Activated naive CD4-positive, alpha-beta T cell treated with anti-CD3 and anti-CD28 coated beads, Interleukin-2, amount 50 U/mL, for 24 hours (primary cell): ENCODE measurements around the gene CACNA2D4.
"Not testable (repeated sequence)": the region's sequence is repeated elsewhere in the genome, so short reads cannot be mapped to it uniquely, and the experiment has no call there.

Experiments
- H3K27ac Mint-ChIP-seq: one replicate; pipeline ENCODE4 v1.8.0; 2021; ENCODE audit warnings: mild to moderate bottlenecking, mixed read lengths
- H3K27me3 Mint-ChIP-seq: one replicate; pipeline ENCODE4 v1.8.0; 2021; ENCODE audit warnings: mixed read lengths
- H3K36me3 Mint-ChIP-seq: one replicate; pipeline ENCODE4 v1.8.0; 2021; ENCODE audit warnings: mixed read lengths
- H3K4me1 Mint-ChIP-seq: one replicate; pipeline ENCODE4 v1.8.0; 2021; ENCODE audit warnings: mixed read lengths
- H3K4me3 Mint-ChIP-seq: one replicate; pipeline ENCODE4 v1.8.0; 2021; ENCODE audit warnings: mild to moderate bottlenecking, mixed read lengths
- H3K9me3 Mint-ChIP-seq: one replicate; pipeline ENCODE4 v1.8.0; 2021; ENCODE audit warnings: mixed read lengths

The CACNA2D4 gene

DNA sequence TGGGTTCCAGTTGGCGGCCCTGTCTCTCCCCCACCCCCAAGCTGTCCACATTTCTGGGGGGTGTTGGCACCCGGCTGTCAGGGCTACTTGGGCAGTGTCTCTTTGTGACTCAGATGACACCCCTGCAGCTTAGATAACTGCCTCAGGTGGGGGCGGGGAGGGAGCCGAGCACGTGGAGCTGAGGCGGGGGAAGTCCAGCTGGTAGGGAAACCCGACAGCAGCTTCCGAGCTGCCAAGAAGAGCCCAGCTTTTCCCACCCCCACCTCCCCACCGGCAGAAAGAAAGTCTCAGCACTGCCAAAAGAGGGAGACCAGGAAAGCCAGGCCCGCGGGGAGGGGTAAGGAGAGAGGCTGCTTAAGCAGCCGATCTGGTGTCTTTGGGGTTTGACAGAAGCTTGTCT, 96.6 kb downstream of the CACNA2D4 start:
- Mint-ChIP-seq H3K27me3 (peaks cover 9% of the 10 kb centered on the region), H3K36me3 (no peaks in the 10 kb centered on the region), H3K9me3 (no peaks in the 10 kb centered on the region), H3K4me1 (peaks cover 3% of the 10 kb centered on the region), H3K27ac (no peak overlapping the region), H3K4me3 (no peak overlapping the region)

DNA sequence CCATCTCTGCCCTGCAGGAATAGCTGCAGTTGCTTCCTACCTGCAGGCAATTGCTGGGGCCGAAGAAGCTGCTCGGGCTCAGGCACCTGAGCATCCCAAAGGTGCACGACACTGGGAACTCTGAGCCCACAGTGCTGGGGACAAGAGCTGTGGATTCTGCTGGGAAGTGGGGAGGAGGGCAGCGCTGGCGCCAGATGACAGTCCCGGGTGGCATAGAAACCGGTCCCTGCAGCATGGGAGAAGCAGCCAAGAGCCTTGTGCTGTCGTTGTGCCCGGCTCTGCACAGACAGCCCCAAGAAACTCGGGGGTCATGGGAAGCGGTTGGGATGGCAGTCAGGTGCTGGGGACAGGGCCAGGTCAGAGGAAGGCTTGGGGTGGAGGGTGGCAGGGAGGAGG, 97.6 kb downstream of the CACNA2D4 start:
- H3K27me3 Mint-ChIP-seq, result peaks cover 9% of the 10 kb centered on the region
- H3K4me1 Mint-ChIP-seq, result peaks cover 3% of the 10 kb centered on the region
- no peak overlapping the region for H3K27ac Mint-ChIP-seq
- no peak overlapping the region for H3K4me3 Mint-ChIP-seq
- H3K36me3 Mint-ChIP-seq, result no peaks in the 10 kb centered on the region
- H3K9me3 Mint-ChIP-seq, result no peaks in the 10 kb centered on the region

DNA sequence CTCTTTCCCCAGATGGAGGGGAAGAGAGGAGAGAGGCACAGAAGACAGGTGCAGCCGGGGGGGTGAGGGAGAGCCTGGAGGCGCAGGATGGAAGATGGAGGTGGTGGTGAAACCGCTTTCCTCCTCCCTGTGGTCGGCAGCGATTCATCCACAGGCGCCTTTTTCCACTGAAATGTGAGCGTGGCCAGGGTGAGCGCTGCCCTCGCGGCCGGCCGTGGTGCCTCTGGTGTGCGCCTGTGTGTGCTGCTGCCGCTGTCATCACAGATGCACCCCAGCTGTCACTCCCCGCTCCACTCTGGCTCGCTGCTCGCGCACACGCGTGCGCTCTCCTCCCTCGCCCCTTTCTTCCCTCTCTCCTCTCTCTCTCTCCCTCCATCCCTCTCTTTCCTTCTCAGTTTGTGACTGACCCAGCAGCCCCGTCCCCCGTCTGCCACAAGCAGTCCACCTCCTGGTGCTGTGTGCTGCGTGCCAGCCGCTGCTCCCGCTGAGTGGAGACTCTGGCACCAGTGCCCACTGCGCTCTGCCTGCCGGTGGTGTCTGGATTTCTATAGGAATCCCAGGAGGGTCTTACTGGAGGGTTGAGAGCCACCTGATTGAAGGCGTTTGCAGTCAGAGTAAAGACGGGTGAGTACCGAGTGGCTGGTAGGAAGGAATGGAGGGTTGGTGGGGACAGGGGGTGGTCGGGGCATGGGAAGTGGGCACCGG, 98.1 kb downstream of the CACNA2D4 start, which contains the start of gene LRTM2:
LRTM2 (plus strand) TSS at position 375 of the 705 bp plus-strand sequence. CDS start 7,584 bp downstream, outside the sequence.
- Mint-ChIP-seq H3K9me3 (no peaks in the 10 kb centered on the region), H3K36me3 (no peaks in the 10 kb centered on the region), H3K4me3 (no peak within 1 kb of the TSS), H3K27me3 (peaks cover 9% of the 10 kb centered on the region), H3K27ac (no peak within 1 kb of the TSS), H3K4me1 (peaks cover 3% of the 10 kb centered on the region)

DNA sequence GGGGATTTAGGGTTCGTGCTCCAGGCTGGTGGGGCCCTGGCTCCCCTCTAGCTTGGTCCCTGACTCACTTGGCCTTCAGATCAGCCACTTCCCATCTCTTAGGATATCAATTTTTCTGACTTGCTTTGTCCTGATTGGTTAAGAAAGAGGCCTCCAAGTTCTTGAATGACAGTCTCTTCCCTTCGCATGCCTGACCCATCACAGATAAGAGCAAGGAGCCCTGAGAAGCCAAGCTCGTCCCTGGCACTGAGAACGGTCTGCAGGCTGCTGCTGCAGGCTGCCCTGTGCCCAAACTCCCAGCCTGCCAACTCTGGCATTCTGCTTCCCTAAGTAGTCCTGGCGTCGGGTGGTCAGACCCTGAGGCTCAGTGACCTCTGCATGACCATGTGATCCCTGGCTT, 98.9 kb downstream of the CACNA2D4 start:
- H3K27me3 Mint-ChIP-seq, result peaks cover 9% of the 10 kb centered on the region
- no peak overlapping the region for H3K4me3 Mint-ChIP-seq
- no peaks in the 10 kb centered on the region for H3K9me3 Mint-ChIP-seq
- H3K4me1 Mint-ChIP-seq, result peaks cover 3% of the 10 kb centered on the region
- no peaks in the 10 kb centered on the region for H3K36me3 Mint-ChIP-seq
- H3K27ac Mint-ChIP-seq, result no peak overlapping the region

DNA sequence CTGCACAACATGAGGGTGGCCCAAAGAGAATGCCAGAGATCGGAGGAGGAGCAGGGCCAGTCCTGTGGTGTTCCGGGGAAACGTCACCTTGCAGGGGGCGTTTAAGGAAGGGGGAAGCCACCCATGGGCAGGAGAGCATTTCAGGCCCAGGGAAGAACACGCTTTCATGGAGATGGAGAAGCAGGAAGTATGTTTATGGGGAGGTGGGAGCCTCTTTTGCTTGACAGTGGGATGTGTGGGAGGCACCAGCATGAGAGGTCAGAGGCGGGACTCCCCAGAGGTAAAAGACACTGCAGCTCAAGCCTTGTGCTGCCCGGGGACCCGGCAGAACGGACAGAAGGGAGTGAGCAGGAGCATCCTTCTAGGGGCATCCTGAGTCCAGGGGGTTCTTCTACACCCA, 99.4 kb downstream of the CACNA2D4 start:
- no peak overlapping the region for H3K4me3 Mint-ChIP-seq
- no peaks in the 10 kb centered on the region for H3K36me3 Mint-ChIP-seq
- H3K4me1 Mint-ChIP-seq, result peaks cover 3% of the 10 kb centered on the region
- H3K9me3 Mint-ChIP-seq, result no peaks in the 10 kb centered on the region
- no peak overlapping the region for H3K27ac Mint-ChIP-seq
- H3K27me3 Mint-ChIP-seq, result peaks cover 9% of the 10 kb centered on the region

DNA sequence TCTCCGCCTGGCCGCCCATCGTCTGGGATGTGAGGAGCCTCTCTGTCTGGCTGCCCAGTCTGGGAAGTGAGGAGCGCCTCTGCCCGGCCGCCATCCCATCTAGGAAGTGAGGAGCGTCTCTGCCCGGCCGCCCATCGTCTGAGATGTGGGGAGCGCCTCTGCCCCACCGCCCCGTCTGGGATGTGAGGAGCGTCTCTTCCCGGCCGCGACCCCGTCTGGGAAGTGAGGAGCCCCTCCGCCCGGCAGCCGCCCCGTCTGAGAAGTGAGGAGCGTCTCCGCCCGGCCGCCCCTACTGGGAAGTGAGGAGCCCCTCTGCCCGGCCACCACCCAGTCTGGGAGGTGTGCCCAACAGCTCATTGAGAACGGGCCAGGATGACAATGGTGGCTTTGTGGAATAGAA, 100.5 kb downstream of the CACNA2D4 start:
- H3K27me3 Mint-ChIP-seq, H3K36me3 Mint-ChIP-seq, H3K4me3 Mint-ChIP-seq, H3K9me3 Mint-ChIP-seq, H3K4me1 Mint-ChIP-seq, H3K27ac Mint-ChIP-seq: not testable (repeated sequence)

DNA sequence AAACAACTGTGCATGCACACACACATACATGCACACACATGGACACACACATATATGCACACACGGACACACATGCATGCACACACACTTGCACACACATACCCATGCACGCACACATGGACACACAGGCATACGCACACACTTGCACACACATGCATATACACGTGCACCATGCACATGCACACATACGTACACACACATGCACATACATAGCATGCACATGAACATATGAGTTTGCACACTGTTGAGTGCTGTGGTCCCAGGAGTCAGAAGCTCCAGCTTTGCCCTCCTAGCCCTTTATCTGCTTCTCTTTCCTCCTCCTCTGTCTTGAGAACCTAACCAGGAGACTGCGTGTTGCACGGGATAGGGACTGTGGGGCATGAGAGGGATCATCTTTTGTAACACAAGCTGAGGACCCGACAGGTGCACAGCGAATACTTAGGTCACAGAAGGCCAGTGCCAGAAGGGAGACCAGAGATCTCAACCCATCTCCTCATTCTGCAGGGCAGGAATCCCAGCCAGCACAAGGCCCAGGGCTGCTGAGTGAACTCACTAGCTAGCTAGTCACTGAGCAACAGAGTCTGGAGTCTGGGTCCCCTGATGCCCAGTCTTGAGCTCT, 101.6 kb downstream of the CACNA2D4 start:
- H3K4me1 Mint-ChIP-seq, result peaks cover 3% of the 10 kb centered on the region
- no peaks in the 10 kb centered on the region for H3K9me3 Mint-ChIP-seq
- no peak overlapping the region for H3K27ac Mint-ChIP-seq
- no peaks in the 10 kb centered on the region for H3K36me3 Mint-ChIP-seq
- H3K27me3 Mint-ChIP-seq, result peaks cover 7% of the 10 kb centered on the region
- H3K4me3 Mint-ChIP-seq, result no peak overlapping the region

DNA sequence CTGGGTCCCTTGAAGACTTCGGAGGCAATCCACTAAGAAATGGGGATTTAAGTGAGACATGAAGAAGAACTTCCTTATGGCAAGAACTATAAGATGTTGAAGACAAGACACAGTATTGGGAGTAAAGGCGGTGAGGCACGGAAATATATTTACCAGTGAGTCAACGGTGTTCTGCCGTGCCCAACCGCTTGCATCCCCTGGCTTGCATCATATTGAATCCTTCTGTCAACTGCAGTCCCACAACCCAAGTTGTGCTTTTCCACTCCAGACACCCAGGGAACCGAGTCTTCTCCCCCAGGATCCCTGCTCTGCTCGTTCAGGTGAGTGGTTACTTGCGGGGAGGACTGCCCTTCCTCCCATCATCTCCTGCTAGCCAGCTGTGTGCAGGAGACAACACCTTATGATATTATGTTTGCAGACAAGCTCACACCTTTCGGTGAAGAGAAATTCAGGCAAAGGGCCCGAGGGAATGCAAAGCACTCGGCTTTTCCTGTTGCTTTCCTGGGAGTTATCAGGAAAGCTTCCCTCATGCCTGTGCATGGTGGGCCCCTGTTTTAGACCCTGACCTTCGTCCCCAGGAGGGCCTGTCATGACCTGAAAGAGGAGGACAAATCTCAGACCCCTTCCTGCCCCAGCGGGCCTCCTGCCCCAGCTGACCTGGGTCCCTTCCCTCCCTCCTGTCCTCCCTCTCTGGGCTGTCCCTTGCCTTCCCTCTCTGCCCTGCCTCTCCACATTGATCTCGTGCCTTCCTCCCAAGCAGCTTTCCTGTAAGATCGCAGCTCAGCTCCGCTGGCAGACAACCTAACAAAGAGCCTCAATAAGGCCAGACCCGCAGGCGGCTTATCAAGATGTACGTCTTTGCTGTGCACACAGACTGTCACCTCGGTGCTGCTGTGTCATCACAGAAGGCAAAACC, 102.4 kb downstream of the CACNA2D4 start:
- peaks cover 7% of the 10 kb centered on the region for H3K27me3 Mint-ChIP-seq
- H3K27ac Mint-ChIP-seq, result no peak overlapping the region
- H3K9me3 Mint-ChIP-seq, result no peaks in the 10 kb centered on the region
- H3K4me1 Mint-ChIP-seq, result peaks cover 3% of the 10 kb centered on the region
- no peaks in the 10 kb centered on the region for H3K36me3 Mint-ChIP-seq
- no peak overlapping the region for H3K4me3 Mint-ChIP-seq

DNA sequence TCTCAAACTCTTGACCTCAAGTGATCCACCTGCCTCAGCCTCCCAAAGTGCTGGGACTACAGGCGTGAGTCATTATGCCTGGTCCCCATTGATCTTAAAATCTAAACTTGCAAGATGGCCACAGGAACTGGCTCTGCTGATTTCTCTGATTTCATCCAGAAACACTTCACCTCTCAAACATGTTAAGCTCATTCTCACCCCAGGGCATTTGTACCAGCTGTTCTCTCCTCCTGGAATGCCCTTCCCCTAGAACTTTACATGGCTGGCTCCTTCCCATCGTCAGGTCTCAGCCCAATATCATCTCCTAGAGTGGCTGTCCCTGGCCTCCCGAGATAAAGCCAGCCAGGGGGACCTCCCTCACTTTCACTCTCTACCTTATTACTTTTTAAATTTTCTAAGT, 103.3 kb downstream of the CACNA2D4 start:
- H3K9me3 Mint-ChIP-seq, result no peaks in the 10 kb centered on the region
- H3K27ac Mint-ChIP-seq, result no peak overlapping the region
- H3K4me1 Mint-ChIP-seq, result peaks cover 6% of the 10 kb centered on the region
- H3K4me3 Mint-ChIP-seq, result no peak overlapping the region
- no peaks in the 10 kb centered on the region for H3K27me3 Mint-ChIP-seq
- no peaks in the 10 kb centered on the region for H3K36me3 Mint-ChIP-seq

DNA sequence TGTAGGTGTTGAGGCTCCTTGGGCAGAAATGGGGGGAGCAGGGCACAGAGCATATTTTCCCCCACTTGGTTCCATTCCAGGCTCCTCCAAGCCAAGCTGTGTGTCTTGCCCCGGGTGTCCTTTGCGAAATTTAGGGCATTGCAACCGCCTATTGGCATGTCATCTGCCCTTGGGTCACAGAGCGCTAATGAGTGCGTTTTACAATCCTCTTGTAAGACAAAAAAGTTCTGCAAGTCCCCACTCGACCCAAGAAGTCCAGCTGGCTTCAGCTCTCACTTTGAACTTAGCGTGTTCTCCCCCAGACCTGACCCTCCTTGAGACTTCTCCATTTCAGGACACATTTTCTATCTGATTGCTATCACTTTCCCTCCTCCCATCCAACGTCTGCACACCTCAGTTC, 104.2 kb downstream of the CACNA2D4 start:
- H3K36me3 Mint-ChIP-seq, result no peaks in the 10 kb centered on the region
- H3K4me3 Mint-ChIP-seq, result no peak overlapping the region
- no peak overlapping the region for H3K27ac Mint-ChIP-seq
- peaks cover 6% of the 10 kb centered on the region for H3K4me1 Mint-ChIP-seq
- no peaks in the 10 kb centered on the region for H3K27me3 Mint-ChIP-seq
- H3K9me3 Mint-ChIP-seq, result no peaks in the 10 kb centered on the region

DNA sequence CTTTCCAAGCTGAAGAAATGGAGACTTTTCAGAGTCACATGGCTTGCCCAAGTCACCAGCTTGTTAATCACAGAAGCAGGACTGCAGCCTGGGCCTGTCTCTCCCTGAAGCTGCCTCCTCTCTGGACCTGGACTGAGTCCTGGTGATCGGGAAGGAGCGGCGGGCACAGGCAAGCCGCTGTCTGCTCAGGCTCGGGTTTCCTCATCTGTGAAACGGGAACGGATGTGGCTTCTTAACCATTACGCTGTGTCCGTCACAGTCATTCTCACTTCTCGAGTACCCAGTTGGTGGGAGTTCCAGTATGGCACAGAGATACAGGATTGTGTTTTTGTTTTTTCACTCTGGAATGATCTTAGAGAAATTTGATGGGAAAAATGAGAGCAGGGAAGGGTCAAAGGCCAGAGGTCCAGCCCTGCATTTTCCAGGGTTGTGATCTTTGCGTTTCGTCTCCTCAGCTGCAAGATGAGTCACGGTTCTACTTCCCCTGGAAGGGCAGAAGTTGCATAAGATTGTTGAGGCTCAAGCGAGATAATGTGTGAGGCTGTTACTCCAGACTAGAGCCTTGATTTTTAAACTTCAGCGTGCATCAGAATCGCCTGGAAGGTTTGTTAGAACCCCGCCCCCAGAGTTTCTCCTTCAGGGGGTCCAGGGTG, 105.7 kb downstream of the CACNA2D4 start:
- Mint-ChIP-seq H3K27me3 (no peaks in the 10 kb centered on the region), H3K36me3 (no peaks in the 10 kb centered on the region), H3K9me3 (no peaks in the 10 kb centered on the region), H3K4me1 (peaks cover 6% of the 10 kb centered on the region), H3K27ac (no peak overlapping the region), H3K4me3 (no peak overlapping the region)

DNA sequence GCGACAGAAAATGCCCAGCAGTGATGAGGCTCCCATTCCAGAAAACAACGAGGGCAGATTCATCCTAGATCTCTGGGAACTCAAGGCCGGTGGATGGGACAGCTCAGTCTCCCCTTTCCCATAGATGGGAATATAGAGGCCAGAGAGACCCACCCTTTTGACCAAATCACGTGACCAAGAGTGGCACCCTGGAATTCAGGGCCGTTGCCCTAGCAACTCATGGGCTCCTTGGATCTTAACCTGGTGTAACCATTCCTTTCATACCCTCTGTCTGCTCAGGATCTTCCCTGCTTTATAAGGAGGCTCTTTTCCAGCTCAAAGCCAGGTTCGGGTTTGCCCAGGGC, 106.5 kb downstream of the CACNA2D4 start:
- H3K9me3 Mint-ChIP-seq, result no peaks in the 10 kb centered on the region
- no peaks in the 10 kb centered on the region for H3K36me3 Mint-ChIP-seq
- H3K4me3 Mint-ChIP-seq, result peak overlapping the region; percentile 26
- H3K27ac Mint-ChIP-seq, result no peak overlapping the region
- no peaks in the 10 kb centered on the region for H3K27me3 Mint-ChIP-seq
- H3K4me1 Mint-ChIP-seq, result peaks cover 6% of the 10 kb centered on the region

DNA sequence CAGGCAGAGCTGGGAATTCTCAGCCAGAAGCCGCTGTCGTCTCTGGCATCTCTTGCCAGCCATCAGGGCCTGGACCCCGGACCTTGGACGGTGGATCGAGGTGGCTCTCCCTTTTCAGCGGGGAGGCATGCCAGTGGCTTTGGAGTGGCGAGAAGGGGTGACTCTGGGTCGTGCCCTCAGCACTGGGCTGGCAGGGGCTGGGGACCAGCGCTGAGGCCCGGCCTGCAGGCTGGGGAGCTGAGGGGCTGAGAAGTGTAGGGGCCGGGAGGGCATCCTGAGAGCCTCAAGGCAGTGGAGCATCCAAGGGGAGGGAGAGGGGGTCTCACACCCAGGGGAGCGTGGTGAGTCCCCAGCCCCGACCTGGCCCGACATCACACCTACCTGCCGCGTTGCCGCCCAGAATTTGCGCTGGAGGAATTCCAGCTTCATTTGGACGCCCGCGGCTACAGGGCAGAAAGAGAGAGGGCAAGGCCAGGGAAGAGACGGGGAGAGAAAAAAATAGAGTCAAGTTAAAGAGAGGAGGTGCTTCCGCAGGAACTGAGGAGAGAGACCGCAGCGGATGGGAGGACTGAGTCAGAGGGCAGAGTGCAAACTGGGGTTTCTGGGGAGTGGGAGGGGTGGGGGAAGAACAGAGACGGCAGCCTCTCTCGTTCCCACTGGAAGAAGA, 107.0 kb downstream of the CACNA2D4 start:
- no peaks in the 10 kb centered on the region for H3K9me3 Mint-ChIP-seq
- H3K27me3 Mint-ChIP-seq, result no peaks in the 10 kb centered on the region
- H3K27ac Mint-ChIP-seq, result peak overlapping the region; percentile 51
- peaks cover 6% of the 10 kb centered on the region for H3K4me1 Mint-ChIP-seq
- H3K36me3 Mint-ChIP-seq, result no peaks in the 10 kb centered on the region
- peak overlapping the region; percentile 30 for H3K4me3 Mint-ChIP-seq

DNA sequence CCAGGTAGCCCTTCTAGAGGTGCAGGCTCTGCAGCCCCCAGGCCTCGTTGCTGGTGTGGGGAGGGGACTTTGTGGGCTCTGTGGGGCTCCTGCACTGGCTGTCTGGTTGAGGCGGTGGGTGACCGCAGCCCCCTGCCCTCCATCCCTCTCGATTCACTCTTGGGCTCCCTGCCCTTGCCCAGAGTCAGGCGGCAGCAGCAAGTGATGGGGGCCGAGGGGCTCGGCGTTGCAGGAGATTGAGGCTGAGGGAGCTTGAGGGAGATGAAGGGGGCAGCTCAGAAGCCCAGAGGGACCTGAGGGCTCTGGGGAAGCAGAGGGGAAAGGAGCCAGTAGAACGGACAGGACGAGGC, 107.5 kb downstream of the CACNA2D4 start:
- H3K27ac Mint-ChIP-seq, result no peak overlapping the region
- H3K36me3 Mint-ChIP-seq, result no peaks in the 10 kb centered on the region
- H3K4me3 Mint-ChIP-seq, result peak overlapping the region; percentile 30
- no peaks in the 10 kb centered on the region for H3K27me3 Mint-ChIP-seq
- H3K9me3 Mint-ChIP-seq, result no peaks in the 10 kb centered on the region
- H3K4me1 Mint-ChIP-seq, result peaks cover 6% of the 10 kb centered on the region

DNA sequence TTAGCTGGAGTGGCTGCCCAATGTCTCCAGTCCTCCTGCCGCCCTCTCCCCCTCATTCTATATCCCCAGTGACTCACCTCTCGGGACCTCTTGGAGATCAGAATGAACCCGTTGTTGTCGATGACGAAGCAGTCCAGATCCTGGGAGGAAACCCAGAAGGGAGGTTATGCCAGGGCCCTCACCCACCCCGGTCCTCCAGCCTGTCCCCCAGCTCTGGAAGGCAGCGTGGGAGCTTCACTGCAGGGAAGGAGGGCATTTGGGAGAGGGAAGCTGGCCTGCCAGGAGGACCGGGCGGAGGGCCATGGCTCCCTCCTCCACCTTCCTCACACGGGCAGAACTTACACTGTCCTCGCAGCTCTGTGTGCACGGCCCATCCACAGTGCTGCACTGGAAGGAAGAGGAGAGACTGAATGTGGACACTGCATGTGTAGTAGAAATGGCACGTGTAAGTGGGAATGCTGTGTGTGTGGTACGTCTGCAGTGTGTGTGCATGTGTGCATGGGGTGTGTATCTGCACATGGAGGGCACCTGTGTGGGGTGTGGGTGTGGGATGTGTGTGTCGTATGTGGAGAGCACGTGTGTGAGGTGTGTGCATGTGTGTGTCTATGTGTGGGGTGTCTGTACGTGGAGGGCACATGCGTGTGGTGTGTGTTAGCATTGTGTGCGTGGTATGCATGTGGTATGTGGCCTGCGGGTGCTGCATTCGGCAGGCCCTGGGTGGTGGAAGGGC, 108.1 kb downstream of the CACNA2D4 start:
- no peaks in the 10 kb centered on the region for H3K27me3 Mint-ChIP-seq
- no peaks in the 10 kb centered on the region for H3K9me3 Mint-ChIP-seq
- peak overlapping the region; percentile 43 for H3K27ac Mint-ChIP-seq
- H3K4me1 Mint-ChIP-seq, result peaks cover 6% of the 10 kb centered on the region
- H3K36me3 Mint-ChIP-seq, result no peaks in the 10 kb centered on the region
- peak overlapping the region; percentile 30 for H3K4me3 Mint-ChIP-seq
